GM12874 (cell line): ENCODE results near the gene OTOF.

ENCODE experiments used
- TF ChIP-seq, protein P1 (sequence below): IDR thresholded peaks from 2 replicates; pipeline ENCODE4 v1.5.1; 2011; ENCODE audit warnings: low read depth, mild to moderate bottlenecking, control low read depth, low read length, moderate library complexity; ENCODE audit not compliant: insufficient read depth

OTOF gene

DNA sequence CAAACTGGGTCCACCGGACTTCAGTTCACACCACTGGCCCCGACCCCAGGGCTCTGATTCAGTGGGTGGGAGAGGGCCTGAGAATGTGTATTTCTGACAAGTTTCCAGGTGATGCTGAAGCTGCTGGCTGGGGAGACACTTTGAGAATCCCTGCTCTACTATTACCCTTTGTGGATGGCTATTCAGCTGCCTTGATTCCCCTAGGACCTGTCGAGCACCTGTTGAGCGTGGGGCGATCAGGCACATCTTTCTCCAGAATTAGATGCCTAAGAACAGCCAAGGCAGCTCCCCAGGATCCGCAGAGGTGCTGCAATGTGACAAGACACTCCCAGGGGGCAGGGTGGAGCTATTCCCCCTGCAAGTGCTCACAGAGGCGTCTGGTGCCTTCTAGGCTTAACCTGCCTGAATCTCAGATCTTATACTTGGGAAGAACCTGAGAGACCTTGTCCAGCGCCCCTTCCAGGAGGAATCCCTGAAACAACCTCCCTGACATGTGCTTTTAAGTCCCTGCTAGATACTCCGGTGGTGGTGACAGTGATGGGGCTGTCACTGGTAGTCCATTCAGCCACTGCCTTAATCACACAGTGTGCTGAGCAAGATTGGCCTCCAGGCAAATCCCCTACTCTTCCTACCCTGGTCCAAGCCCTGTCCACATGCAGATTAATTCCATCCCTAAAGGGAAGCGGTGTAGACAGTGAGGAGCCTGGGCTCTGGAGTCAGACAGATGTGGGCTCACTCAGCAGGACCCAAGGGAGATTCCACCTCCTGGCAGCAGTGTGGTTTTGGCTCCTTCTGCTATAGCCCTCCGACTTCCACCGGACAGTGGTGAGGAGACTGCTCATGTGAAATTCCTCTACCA, 43.4 kb upstream of the OTOF start:
- TF ChIP-seq, protein P1, sequence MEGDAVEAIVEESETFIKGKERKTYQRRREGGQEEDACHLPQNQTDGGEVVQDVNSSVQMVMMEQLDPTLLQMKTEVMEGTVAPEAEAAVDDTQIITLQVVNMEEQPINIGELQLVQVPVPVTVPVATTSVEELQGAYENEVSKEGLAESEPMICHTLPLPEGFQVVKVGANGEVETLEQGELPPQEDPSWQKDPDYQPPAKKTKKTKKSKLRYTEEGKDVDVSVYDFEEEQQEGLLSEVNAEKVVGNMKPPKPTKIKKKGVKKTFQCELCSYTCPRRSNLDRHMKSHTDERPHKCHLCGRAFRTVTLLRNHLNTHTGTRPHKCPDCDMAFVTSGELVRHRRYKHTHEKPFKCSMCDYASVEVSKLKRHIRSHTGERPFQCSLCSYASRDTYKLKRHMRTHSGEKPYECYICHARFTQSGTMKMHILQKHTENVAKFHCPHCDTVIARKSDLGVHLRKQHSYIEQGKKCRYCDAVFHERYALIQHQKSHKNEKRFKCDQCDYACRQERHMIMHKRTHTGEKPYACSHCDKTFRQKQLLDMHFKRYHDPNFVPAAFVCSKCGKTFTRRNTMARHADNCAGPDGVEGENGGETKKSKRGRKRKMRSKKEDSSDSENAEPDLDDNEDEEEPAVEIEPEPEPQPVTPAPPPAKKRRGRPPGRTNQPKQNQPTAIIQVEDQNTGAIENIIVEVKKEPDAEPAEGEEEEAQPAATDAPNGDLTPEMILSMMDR: peak; percentile 43; the same call in 1 of the 2 replicates

DNA sequence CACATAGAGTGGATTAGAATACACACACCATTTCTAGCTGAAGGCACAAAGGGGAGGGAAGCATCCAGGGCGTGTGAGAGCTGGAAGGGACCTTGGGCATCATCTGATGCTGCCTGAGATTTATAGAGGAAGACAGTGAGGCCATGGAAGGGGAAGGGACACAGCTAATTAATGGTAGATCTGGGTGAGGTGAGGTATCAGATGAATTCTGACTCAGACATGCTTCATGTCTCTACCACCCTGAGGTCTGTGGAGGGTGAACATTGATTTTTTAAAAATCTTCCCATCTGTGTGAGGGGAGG, 42.2 kb upstream of the OTOF start:
- TF ChIP-seq, protein P1: no peak

DNA sequence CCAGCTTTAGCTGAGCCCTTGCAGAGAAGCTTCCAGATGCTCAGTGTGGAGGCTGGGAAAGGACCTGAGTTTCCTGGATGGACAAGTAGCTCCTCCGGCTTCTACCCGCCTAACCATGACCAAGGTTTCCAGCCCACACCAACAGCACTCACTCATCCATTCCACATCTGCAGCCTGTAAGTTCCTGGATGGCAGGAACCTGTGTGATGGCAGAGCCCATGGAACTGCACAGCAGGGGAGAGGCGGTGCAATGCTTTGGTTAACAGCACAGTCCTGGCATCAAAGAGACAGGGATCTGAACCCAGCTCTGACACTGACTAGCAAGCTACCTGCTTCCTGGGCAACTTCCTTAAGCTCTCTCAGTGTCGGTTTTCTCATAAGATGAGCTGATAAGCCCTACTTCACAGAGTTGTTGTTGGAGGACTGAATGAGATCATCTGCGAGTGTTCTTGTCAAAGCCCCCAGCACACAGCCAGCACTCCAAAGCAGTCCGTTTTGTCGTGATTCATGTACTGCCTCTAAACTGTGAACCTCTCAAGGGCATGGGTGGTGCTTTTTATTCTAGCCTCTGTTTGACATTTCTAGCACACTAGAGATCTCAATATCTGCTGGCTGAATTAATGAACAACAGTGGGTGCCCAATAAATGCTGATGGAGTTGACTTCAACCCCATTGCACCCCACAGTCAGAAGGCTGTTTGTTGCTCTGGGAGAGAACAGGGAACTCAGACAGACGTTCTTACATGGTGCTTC, 41.6 kb upstream of the OTOF start:
- TF ChIP-seq, protein P1: no peak

DNA sequence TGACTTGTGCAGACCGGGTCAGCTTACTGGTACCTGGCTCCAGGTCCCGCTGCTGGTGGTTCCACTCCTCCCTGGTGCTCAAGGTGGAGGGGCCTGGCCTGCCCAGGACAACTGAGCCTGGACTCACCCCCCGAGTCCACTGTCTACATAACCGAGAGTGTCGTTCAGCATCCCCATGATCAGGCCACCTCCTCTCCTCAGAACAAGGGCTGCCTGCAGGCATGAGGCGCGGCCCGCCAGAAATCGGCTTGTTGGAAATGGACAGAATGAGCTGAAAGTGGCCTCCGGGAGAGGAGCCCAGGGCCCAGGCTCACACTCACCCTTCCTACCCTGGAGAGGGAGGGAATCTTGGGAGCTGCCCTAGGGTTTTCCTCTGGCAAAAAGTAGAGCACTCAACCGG, 38.9 kb upstream of the OTOF start:
- TF ChIP-seq, protein P1: no peak

DNA sequence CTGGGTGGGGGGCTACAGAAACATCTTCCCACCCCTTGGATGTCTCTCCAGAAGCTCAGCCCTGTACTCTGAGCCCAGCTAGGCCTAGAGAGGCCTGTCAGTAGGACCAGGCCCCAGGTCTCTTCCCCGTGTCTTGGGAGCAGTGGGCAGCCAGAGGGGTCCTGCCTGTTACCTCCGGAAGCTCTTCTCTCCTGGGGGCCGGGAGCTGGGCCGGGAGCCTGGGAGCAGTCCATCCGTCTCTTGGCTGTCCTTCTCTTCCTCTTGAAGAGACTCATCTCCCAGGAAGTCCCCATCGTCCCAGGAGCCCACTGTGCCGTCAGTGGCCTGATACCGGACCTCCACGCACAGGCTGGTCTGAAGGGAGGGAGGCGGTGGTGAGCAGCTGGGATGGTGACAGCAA, 38.3 kb upstream of the OTOF start:
- TF ChIP-seq, protein P1: no peak

DNA sequence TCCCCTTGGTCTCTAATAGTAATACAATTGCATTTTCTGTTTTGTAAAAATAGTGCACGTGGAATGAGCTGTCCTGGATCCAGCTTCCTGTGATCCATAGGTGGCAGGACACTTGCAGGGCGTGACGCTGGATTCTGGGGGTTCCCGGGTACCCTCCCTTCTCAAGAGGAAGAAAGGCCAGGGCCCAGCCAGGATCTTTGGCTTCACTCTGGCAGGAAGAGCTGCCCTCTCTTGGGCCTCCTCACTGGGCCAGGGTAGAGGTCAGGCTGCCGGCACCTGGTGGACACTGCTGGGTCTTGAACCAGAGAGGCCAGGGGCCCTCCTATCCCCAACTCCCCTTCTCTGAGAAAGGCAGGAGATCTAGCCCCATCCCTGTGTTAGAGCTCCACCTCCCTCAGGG, 37.8 kb upstream of the OTOF start:
- TF ChIP-seq, protein P1: no peak

DNA sequence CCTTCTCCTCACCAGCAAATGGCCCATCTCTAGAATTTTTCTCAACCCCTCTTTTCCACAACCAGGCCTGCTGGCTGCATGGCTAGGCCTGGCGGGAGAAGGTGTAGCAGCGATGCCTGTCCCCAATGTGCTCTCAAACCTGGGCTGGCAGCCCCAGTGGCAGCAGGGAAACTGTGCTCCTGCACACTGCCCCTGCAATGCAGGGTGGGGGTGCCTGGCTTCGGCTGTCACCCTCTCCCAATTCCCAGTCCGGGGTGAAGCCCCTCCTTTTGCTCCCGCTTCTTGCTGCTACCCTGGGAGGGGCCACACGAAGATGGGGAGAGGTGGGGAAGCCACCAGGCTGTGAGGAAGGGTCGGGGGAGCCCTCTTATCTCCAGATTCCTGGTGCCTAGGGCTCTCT, 36.1 kb upstream of the OTOF start:
- TF ChIP-seq, protein P1: no peak
